OCI-LY7 (cell line): Measurements from ENCODE around the gene ACTR6.

Source experiments
- CTCF ChIP-seq: fragments of 200-600 bp; sonication (generic); conservative IDR thresholded peaks from 2 replicates; pipeline ENCODE4 v1.5.1; 2014; ENCODE audit warnings: mild to moderate bottlenecking, antibody characterized with exemption, low read length, moderate library complexity, mixed read lengths
- EZH2phosphoT487 ChIP-seq: fragments of 200-600 bp; sonication (generic); IDR thresholded peaks from 2 replicates; pipeline ENCODE4 v1.6.1; 2018; ENCODE audit warnings: low read depth, borderline replicate concordance, mild to moderate bottlenecking, mixed run types, antibody characterized with exemption, low read length, moderate library complexity, mixed read lengths

GRCh38 chr12:100263131-100263530 lies 62.5 kb downstream of the ACTR6 start:
- TF ChIP-seq CTCF (no peak), EZH2phosphoT487 (no peak)
